OCI-LY3 (cell line): ENCODE results near the gene KLF1.

ENCODE experiments used
- H2AFZ ChIP-seq: fragments of 200-600, 300-600 bp; shearing (Covaris generic); 2 replicates; pipeline ENCODE4 v1.6.0; 2014; ENCODE audit warnings: antibody characterized with exemption, low read depth, low read length
- H3K27ac ChIP-seq: fragments of 200-600, 300-600 bp; sonication (generic); 2 replicates; pipeline ENCODE4 v1.5.1; 2014; ENCODE audit warnings: mild to moderate bottlenecking, low read length, moderate library complexity, mixed read lengths
- H3K27me3 ChIP-seq: fragments of 200-600, 300-600 bp; sonication (generic); 2 replicates; pipeline ENCODE4 v1.6.1; 2014; ENCODE audit warnings: low read depth, low read length, mixed read lengths
- H3K36me3 ChIP-seq: fragments of 200-600, 300-600 bp; sonication (generic); replicated peaks from 2 replicates; pipeline ENCODE3; 2014; ENCODE audit warnings: low read depth, low read length, mixed read lengths
- H3K4me1 ChIP-seq: fragments of 300-600, 200-600 bp; sonication (generic); 2 replicates; pipeline ENCODE4 v1.6.1; 2014; ENCODE audit warnings: low read length, mixed read lengths
- H3K4me2 ChIP-seq: fragments of 200-600, 300-600 bp; sonication (generic); 2 replicates; pipeline ENCODE4 v1.6.1; 2014; ENCODE audit warnings: low read length, mixed read lengths
- H3K4me3 ChIP-seq: fragments of 300-600, 200-600 bp; sonication (generic); 2 replicates; pipeline ENCODE4 v1.5.1; 2014; ENCODE audit warnings: antibody characterized with exemption, mild to moderate bottlenecking, low read length, moderate library complexity
- H3K79me2 ChIP-seq: fragments of 300-600, 200-600 bp; shearing (Covaris generic); 2 replicates; pipeline ENCODE4 v1.6.1; 2014; ENCODE audit warnings: mild to moderate bottlenecking, low read length, mixed read lengths
- H3K9ac ChIP-seq: fragments of 300-600, 200-600 bp; shearing (Covaris generic); 2 replicates; pipeline ENCODE4 v1.6.0; 2014; ENCODE audit warnings: mild to moderate bottlenecking, low read length, moderate library complexity
- H3K9me3 ChIP-seq: fragments of 200-600, 300-600 bp; shearing (Covaris generic); 2 replicates; pipeline ENCODE4 v1.6.1; 2014; ENCODE audit warnings: low read length, mixed read lengths; ENCODE audit not compliant: insufficient read depth
- H4K20me1 ChIP-seq: fragments of 200-600, 300-600 bp; sonication (generic); 2 replicates; pipeline ENCODE4 v1.6.1; 2016; ENCODE audit warnings: low read length, mixed read lengths; ENCODE audit not compliant: insufficient read depth
- CTCF ChIP-seq: fragments of 200-600, 300-600 bp; sonication (generic); IDR thresholded peaks from 2 replicates; pipeline ENCODE4 v1.5.1; 2014; ENCODE audit warnings: antibody characterized with exemption, low read length, low read depth
- EZH2phosphoT487 ChIP-seq: fragments of 200-600 bp; shearing (Covaris generic); IDR thresholded peaks from 2 replicates; pipeline ENCODE4 v1.6.1; 2018; ENCODE audit warnings: antibody characterized with exemption, mixed run types, low read depth

Gene KLF1

DNA sequence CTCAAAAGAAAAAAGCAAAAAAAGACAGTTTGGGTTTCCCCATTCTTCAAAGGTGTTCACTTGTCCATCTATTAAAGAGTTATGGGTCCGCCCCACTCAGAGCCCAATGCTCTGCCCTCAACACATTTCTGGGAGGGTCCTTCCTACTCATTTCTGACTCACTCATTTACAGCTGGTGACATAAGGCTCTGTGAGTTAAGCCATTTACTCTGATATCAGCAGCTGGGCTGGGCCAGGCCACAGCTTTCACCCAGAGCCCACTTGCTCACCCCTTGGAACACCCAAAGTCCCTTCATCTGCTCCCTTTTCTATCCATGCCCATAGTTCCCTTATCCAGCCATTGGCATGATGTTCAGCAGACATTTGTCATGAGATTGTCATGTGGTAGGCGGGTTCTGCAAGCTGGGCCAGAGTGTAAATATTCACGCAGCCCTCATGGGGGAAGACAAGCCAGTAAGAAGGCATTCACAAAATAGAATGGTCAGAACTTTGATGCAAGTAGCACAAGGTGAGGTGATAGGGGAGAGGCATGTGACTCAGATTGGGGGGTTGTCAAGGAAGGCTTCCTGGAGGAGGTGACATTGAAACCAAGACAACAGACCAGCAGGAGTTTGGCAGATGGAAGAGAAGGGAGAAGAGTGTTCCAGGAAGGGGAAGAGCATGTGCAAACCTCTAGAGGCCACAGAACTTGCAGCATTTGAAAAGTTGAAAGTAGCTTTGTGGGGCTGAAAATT is 42.8 kb downstream of the KLF1 start:
- TF ChIP-seq CTCF (no peak), EZH2phosphoT487 (no peak)
- no peak overlapping the region for H2AFZ ChIP-seq
- H3K4me2 ChIP-seq = no peak overlapping the region
- no peak overlapping the region for H3K27ac ChIP-seq
- H3K27me3 ChIP-seq = no peaks in the 10 kb centered on the region
- H3K4me3 ChIP-seq = no peak overlapping the region
- peaks cover 10% of the 10 kb centered on the region for H3K4me1 ChIP-seq
- peaks cover 3% of the 10 kb centered on the region; the same call in 1 of the 2 replicates for H3K79me2 ChIP-seq
- H3K9me3 ChIP-seq = no peaks in the 10 kb centered on the region
- H3K36me3 ChIP-seq = peaks cover 14% of the 10 kb centered on the region
- no peak overlapping the region for H3K9ac ChIP-seq
- 0 out of 2 replicates have a peak, but pooled peaks cover 6% of the 10 kb centered on the region for H4K20me1 ChIP-seq

GRCh38 chr19:12843328-12843727 is 43.7 kb downstream of the KLF1 start:
- no peak overlapping the region for H3K4me2 ChIP-seq
- no peak for TF ChIP-seq EZH2phosphoT487
- TF ChIP-seq CTCF = no peak
- no peaks in the 10 kb centered on the region for H3K27me3 ChIP-seq
- peaks cover 14% of the 10 kb centered on the region for H3K36me3 ChIP-seq
- H3K9ac ChIP-seq = no peak overlapping the region
- no peak overlapping the region for H3K4me3 ChIP-seq
- peaks cover 14% of the 10 kb centered on the region for H3K4me1 ChIP-seq
- no peaks in the 10 kb centered on the region for H3K9me3 ChIP-seq
- H4K20me1 ChIP-seq = 0 out of 2 replicates have a peak, but pooled peaks cover 6% of the 10 kb centered on the region
- H3K27ac ChIP-seq = no peak overlapping the region
- H3K79me2 ChIP-seq = peaks cover 3% of the 10 kb centered on the region; the same call in 1 of the 2 replicates
- no peak overlapping the region for H2AFZ ChIP-seq

GRCh38 chr19:12842511-12842910 is 44.5 kb downstream of the KLF1 start:
- Histone ChIP-seq H4K20me1 (0 out of 2 replicates have a peak, but pooled peaks cover 6% of the 10 kb centered on the region), H3K4me1 (peaks cover 15% of the 10 kb centered on the region), H2AFZ (no peak overlapping the region), H3K36me3 (peaks cover 10% of the 10 kb centered on the region), H3K9me3 (no peaks in the 10 kb centered on the region), H3K4me3 (no peak overlapping the region), H3K27ac (no peak overlapping the region), H3K9ac (no peak overlapping the region), H3K79me2 (peaks cover 3% of the 10 kb centered on the region; the same call in 1 of the 2 replicates), H3K4me2 (no peak overlapping the region), H3K27me3 (no peaks in the 10 kb centered on the region)
- TF ChIP-seq EZH2phosphoT487 (no peak), CTCF (no peak)

DNA sequence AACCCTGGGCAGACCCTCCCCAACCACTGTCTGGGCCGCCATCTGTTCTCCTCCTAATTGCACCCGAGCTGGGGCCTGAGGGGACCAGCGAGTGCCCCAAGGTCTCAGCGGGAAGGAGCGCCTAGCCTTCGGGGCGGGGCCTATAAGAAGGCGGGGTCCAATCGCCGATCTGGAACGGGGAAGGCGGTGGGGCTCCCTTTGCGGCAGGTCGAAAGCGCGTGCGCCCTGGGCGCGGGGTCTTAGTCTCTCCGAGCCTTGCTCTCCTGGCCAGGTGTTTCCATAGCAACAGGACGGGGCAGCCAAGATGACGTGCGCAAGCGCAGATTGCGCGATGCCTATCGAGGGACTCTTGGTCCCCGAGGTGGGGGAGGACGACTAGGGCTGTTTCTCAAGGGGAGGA is 45.9 kb downstream of the KLF1 start:
- H3K27me3 ChIP-seq = peaks cover 5% of the 10 kb centered on the region; the same call in 1 of the 2 replicates
- 0 out of 2 replicates have a peak, but pooled peaks cover 6% of the 10 kb centered on the region for H4K20me1 ChIP-seq
- peaks cover 3% of the 10 kb centered on the region; the same call in 1 of the 2 replicates for H3K79me2 ChIP-seq
- no peak overlapping the region for H3K27ac ChIP-seq
- H3K9ac ChIP-seq = no peak overlapping the region
- H3K36me3 ChIP-seq = peaks cover 10% of the 10 kb centered on the region
- TF ChIP-seq CTCF (no peak), EZH2phosphoT487 (no peak)
- H3K9me3 ChIP-seq = no peaks in the 10 kb centered on the region
- peaks cover 14% of the 10 kb centered on the region for H3K4me1 ChIP-seq
- no peak overlapping the region for H2AFZ ChIP-seq
- H3K4me3 ChIP-seq = no peak overlapping the region
- H3K4me2 ChIP-seq = no peak overlapping the region
